HEK293T (cell line): ENCODE results near the gene ARHGAP5.
"Not testable (repeated sequence)": the region's sequence is repeated elsewhere in the genome, so short reads cannot be mapped to it uniquely, and the experiment has no call there.

Source experiments
- BHLHE40 ChIP-seq: fragments of 450-650 bp; IDR thresholded peaks from 2 replicates; pipeline ENCODE4 v1.6.1; 2016; ENCODE audit warnings: mild to moderate bottlenecking, moderate library complexity, borderline replicate concordance
- CTBP1 ChIP-seq: fragments of 450-650 bp; IDR thresholded peaks from 2 replicates; pipeline ENCODE4 v1.6.1; 2016; ENCODE audit warnings: borderline replicate concordance
- ELF4 ChIP-seq: fragments of 450-650 bp; IDR thresholded peaks from 2 replicates; pipeline ENCODE4 v1.6.1; 2017; ENCODE audit warnings: antibody characterized with exemption
- FOXA1 ChIP-seq: fragments of 450-650 bp; IDR thresholded peaks from 2 replicates; pipeline ENCODE4 v1.6.1; 2016; ENCODE audit warnings: mild to moderate bottlenecking
- FOXK2 ChIP-seq: fragments of 450-650 bp; IDR thresholded peaks from 2 replicates; pipeline ENCODE4 v1.6.1; 2016; ENCODE audit warnings: mild to moderate bottlenecking
- FOXM1 ChIP-seq: fragments of 450-650 bp; IDR thresholded peaks from 2 replicates; pipeline ENCODE4 v1.6.1; 2017; ENCODE audit warnings: mild to moderate bottlenecking, borderline replicate concordance
- HDGF ChIP-seq: fragments of 450-650 bp; IDR thresholded peaks from 2 replicates; pipeline ENCODE4 v1.6.1; 2017; ENCODE audit warnings: antibody characterized with exemption, borderline replicate concordance
- L3MBTL2 ChIP-seq: fragments of 450-650 bp; conservative IDR thresholded peaks from 2 replicates; pipeline ENCODE4 v1.6.1; 2016; ENCODE audit warnings: mild to moderate bottlenecking
- LEF1 ChIP-seq: fragments of 450-650 bp; IDR thresholded peaks from 2 replicates; pipeline ENCODE4 v1.6.1; 2017; ENCODE audit warnings: mild to moderate bottlenecking, borderline replicate concordance
- NFRKB ChIP-seq: fragments of 450-650 bp; IDR thresholded peaks from 2 replicates; pipeline ENCODE4 v1.6.1; 2016; ENCODE audit warnings: mild to moderate bottlenecking, moderate library complexity
- PKNOX1 ChIP-seq: fragments of 450-650 bp; IDR thresholded peaks from 2 replicates; pipeline ENCODE4 v1.6.1; 2016
- SP1 ChIP-seq: fragments of 450-650 bp; IDR thresholded peaks from 2 replicates; pipeline ENCODE4 v1.6.1; 2017
- SUZ12 ChIP-seq: fragments of 450-650 bp; IDR thresholded peaks from 2 replicates; pipeline ENCODE4 v1.6.1; 2016; ENCODE audit warnings: mild to moderate bottlenecking
- TARDBP ChIP-seq: fragments of 450-650 bp; IDR thresholded peaks from 2 replicates; pipeline ENCODE4 v1.6.1; 2016

- not testable (repeated sequence) for TF ChIP-seq FOXM1, BHLHE40, SP1, FOXK2, NFRKB, ELF4, LEF1, HDGF, FOXA1, SUZ12, PKNOX1, TARDBP, L3MBTL2, CTBP1
Observed at GRCh38 chr14:32127731-32128654, 50.9 kb downstream of the ARHGAP5 start.
